Measurements from ENCODE around the gene LIFR.

The LIFR gene

GRCh38 chr5:38506302-38506701, 50.1 kb downstream of the LIFR start:
- DNase-seq, result no peak

- no peak for DNase-seq
These were observed 55.7 kb downstream of the LIFR start for GRCh38 chr5:38500573-38501260.

GRCh38 chr5:38497946-38498345, 58.5 kb downstream of the LIFR start:
- DNase-seq, result no peak

GRCh38 chr5:38494763-38495162, 61.7 kb downstream of the LIFR start:
- no peak for DNase-seq

- DNase-seq, result no peak
These were observed 62.3 kb downstream of the LIFR start for GRCh38 chr5:38494175-38494574.

- DNase-seq, result no peak
These were observed 72.5 kb downstream of the LIFR start for GRCh38 chr5:38483805-38484398.

- DNase-seq, result no peak
These were observed 77.0 kb downstream of the LIFR start for GRCh38 chr5:38479315-38479904.

- DNase-seq, result no peak
These were observed 77.6 kb downstream of the LIFR start for GRCh38 chr5:38478878-38479277.

- no peak for DNase-seq
These were observed 78.3 kb downstream of the LIFR start for GRCh38 chr5:38478166-38478565.

- DNase-seq, result no peak
These were observed 83.4 kb downstream of the LIFR start for GRCh38 chr5:38473008-38473407.

- no peak for DNase-seq
These were observed 83.9 kb downstream of the LIFR start for GRCh38 chr5:38472541-38472940.

- no peak for DNase-seq
These were observed 84.7 kb downstream of the LIFR start for GRCh38 chr5:38471709-38472108.

- no peak for DNase-seq
These were observed 86.7 kb downstream of the LIFR start for GRCh38 chr5:38469707-38470267.

- no peak for DNase-seq
These were observed 87.3 kb downstream of the LIFR start for GRCh38 chr5:38468978-38469706.

GRCh38 chr5:38468202-38468673, 88.2 kb downstream of the LIFR start:
- no peak for DNase-seq

GRCh38 chr5:38467353-38468040, 88.9 kb downstream of the LIFR start:
- DNase-seq, result no peak

GRCh38 chr5:38466424-38467189, 89.8 kb downstream of the LIFR start:
- no peak for DNase-seq

GRCh38 chr5:38465702-38466423, 90.6 kb downstream of the LIFR start:
- no peak for DNase-seq

- no peak for DNase-seq
These were observed 91.4 kb downstream of the LIFR start for GRCh38 chr5:38465061-38465460.

- DNase-seq, result no peak
These were observed 92.6 kb downstream of the LIFR start for GRCh38 chr5:38463634-38464521.

All from NCI-H146 (cell line).